ENCODE measurements around the gene DYNLL2. TPM values are rescaled to one million over a fixed set of nuclear protein-coding genes. Genes with fewer than 3 reads are reported as not detected.
A peak's percentile ranks its signal among the peaks of the same experiment; 100 is the strongest.

Gene DYNLL2
- total and polyA plus RNA-seq, 11 donors: 41.4 to 102 (median 74.0) TPM

DNA sequence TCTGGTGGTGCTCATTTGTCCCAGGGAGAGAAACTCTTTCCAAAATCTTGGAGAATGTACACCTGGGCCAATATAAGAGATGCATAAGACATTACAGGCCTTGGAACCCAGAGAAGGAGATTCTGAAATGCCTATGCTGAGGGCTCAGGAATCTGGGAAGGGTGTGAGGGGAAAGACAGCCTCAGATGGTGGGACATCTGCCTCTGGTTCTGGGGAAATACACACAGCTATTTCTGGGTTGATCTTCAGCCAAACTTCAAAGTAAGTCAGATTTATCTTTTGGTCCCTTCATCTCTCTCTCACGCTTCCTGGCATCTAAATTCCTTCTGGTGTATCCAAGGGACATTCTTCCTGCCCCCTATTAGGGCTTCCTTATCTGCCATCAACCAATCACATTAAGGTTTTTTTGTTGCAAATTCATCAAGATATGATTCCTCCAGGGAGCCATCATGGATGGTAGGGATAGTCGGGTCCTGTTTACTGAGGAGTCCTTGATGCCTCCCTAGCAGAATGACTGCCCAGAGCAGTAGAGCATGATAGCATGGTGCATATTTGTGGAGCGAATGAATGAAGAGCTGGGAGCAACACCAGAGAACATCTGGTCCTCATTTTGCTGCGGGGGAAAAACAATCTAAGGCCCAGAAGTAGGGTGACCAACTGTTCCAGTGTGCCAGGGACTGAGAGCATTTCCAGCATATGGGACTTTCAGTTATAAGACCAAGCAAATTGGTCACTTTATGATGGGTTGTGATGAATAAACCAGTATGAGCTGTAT lies 35.7 kb upstream of the DYNLL2 start:
- intact Hi-C loops (cut with DNase I): no loop called here
- ATAC-seq (no peak), DNase-seq (no peak)
- 66 to 74% (median 67%) methylated on average over 4 of the region's 4 CpGs for WGBS, 4 donors
- H3K9me3 ChIP-seq: no peaks in the 10 kb centered on the region
- no peak overlapping the region for H3K4me3 ChIP-seq
- H3K27ac ChIP-seq: peak overlapping the region in 1 of 12 donors; percentile 63
- no peak for TF ChIP-seq POLR2A (IDR thresholded peaks at IDR 0.05)
- TF ChIP-seq, protein P1, sequence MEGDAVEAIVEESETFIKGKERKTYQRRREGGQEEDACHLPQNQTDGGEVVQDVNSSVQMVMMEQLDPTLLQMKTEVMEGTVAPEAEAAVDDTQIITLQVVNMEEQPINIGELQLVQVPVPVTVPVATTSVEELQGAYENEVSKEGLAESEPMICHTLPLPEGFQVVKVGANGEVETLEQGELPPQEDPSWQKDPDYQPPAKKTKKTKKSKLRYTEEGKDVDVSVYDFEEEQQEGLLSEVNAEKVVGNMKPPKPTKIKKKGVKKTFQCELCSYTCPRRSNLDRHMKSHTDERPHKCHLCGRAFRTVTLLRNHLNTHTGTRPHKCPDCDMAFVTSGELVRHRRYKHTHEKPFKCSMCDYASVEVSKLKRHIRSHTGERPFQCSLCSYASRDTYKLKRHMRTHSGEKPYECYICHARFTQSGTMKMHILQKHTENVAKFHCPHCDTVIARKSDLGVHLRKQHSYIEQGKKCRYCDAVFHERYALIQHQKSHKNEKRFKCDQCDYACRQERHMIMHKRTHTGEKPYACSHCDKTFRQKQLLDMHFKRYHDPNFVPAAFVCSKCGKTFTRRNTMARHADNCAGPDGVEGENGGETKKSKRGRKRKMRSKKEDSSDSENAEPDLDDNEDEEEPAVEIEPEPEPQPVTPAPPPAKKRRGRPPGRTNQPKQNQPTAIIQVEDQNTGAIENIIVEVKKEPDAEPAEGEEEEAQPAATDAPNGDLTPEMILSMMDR (IDR thresholded peaks at IDR 0.05): no peak
- H3K4me1 ChIP-seq: peaks cover 0 to 6% (median 1%) of the 10 kb centered on the region in 12 donors
- peaks cover 0 to 7% (median 0%) of the 10 kb centered on the region in 9 donors for H3K27me3 ChIP-seq
- no peaks in the 10 kb centered on the region for H3K36me3 ChIP-seq

DNA sequence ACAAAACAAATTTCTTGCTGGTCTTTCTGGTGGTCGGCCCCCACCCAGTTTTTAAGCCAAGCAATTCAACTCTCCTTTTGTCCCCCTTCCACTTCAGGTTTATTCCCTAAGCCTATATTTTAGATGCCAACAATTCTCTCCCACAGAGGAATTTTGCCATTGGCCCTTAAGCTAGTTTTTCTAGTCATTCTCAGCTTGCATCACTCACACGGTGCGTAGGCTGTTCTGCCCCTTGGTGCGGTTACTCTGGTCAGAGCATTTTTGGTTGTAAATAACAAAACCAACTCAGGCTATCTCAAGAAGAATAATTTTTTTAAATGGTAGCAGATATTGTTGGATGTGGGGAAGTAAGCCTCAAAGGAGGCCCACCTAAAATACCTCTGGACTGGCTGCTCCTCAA lies 33.7 kb upstream of the DYNLL2 start:
- intact Hi-C loops (cut with DNase I): no loop called here

GRCh38 chr17:58050966-58051365 lies 32.3 kb upstream of the DYNLL2 start:
- ATAC-seq (no peak), DNase-seq (no peak)
- Histone ChIP-seq H3K27me3 (peaks cover 0 to 3% (median 0%) of the 10 kb centered on the region in 9 donors), H3K9me3 (no peaks in the 10 kb centered on the region), H3K4me1 (peaks cover 0 to 6% (median 1%) of the 10 kb centered on the region in 12 donors), H3K4me3 (no peak overlapping the region), H3K36me3 (no peaks in the 10 kb centered on the region), H3K27ac (no peak overlapping the region)
- intact Hi-C loops (cut with DNase I): no loop called here
- WGBS, 4 donors: 95 to 100% (median 96%) methylated on average over 2 of the region's 2 CpGs
- TF ChIP-seq POLR2A (IDR thresholded peaks at IDR 0.05): no peak
- TF ChIP-seq, protein P1 (IDR thresholded peaks at IDR 0.05): no peak

More for the DNA sequence above, 33.7 kb upstream of the DYNLL2 start:
- Histone ChIP-seq H3K27me3 (peaks cover 0 to 3% (median 0%) of the 10 kb centered on the region in 9 donors), H3K9me3 (no peaks in the 10 kb centered on the region), H3K4me1 (peaks cover 0 to 6% (median 1%) of the 10 kb centered on the region in 12 donors), H3K36me3 (no peaks in the 10 kb centered on the region), H3K4me3 (no peak overlapping the region), H3K27ac (no peak overlapping the region)
- no peak for DNase-seq
- 89 to 94% (median 91%) methylated on average over 4 of the region's 4 CpGs for WGBS, 4 donors
- no peak for ATAC-seq
- TF ChIP-seq POLR2A (IDR thresholded peaks at IDR 0.05): no peak
- TF ChIP-seq, protein P1 (IDR thresholded peaks at IDR 0.05): no peak

DNA sequence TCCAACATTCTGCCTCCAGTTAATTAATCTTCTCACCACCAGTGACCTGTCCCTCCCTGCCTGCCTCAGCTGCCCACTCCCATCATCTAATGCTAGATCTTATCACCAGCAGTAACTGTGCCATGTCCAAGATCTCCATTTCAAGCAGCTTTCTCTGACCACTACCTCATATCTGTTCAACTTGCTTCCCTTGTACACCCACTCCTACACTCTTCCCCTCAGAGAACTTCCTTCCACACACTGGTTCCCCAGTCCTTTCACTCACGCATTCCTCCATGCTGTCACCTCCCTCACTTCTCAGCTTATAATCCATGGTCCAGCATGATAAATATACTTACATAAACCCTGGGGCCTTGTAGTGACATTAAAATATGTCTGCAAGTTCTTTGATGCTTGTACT lies 31.8 kb upstream of the DYNLL2 start:
- Histone ChIP-seq H3K9me3 (no peaks in the 10 kb centered on the region), H3K4me1 (peaks cover 0 to 5% (median under 1%) of the 10 kb centered on the region in 12 donors), H3K36me3 (no peaks in the 10 kb centered on the region), H3K27ac (no peak overlapping the region), H3K4me3 (no peak overlapping the region), H3K27me3 (peaks cover 0 to 3% (median 0%) of the 10 kb centered on the region in 9 donors)
- TF ChIP-seq, protein P1 (IDR thresholded peaks at IDR 0.05): no peak
- TF ChIP-seq POLR2A (IDR thresholded peaks at IDR 0.05): no peak
- intact Hi-C loops (cut with DNase I): no loop called here
- no peak for ATAC-seq
- no peak for DNase-seq
- 80 to 91% (median 84%) methylated on average over 1 of the region's 1 CpG for WGBS, 4 donors

Data from heart left ventricle (tissue), 16 donors.